ENCODE data around the gene IMPG2.

GRCh38 chr3:101292027-101292426, 28.3 kb downstream of the IMPG2 start:
- TF ChIP-seq SP1 (IDR thresholded peaks at IDR 0.05): no peak
- TF ChIP-seq BHLHE40 (IDR thresholded peaks at IDR 0.05; ENCODE audit: borderline replicate concordance): no peak
- no peak for TF ChIP-seq NFRKB (IDR thresholded peaks at IDR 0.05)
- TF ChIP-seq ZNF384 (IDR thresholded peaks at IDR 0.05): no peak
- TF ChIP-seq TARDBP (IDR thresholded peaks at IDR 0.05): no peak
- no peak for TF ChIP-seq FOXA1 (IDR thresholded peaks at IDR 0.05)
- no peak for TF ChIP-seq FOXM1 (IDR thresholded peaks at IDR 0.05; ENCODE audit: borderline replicate concordance)
- no peak for TF ChIP-seq ELF4 (IDR thresholded peaks at IDR 0.05)
- TF ChIP-seq PKNOX1 (IDR thresholded peaks at IDR 0.05): no peak

All from HEK293T (cell line).